Kidney (tissue), 14 donors: Measurements from ENCODE around the gene PPFIA1. TPM values are rescaled to one million over a fixed set of nuclear protein-coding genes. Genes with fewer than 3 reads are reported as not detected.

Source experiments
- DNase-seq, 5 donors: peaks; one replicate each; pipeline ENCODE4 v3.0.0-alpha.2; 2013 to 2020
- FAIRE-seq: peaks from 2 replicates; lab custom pipeline; 2012; peaks lifted over from hg19 to GRCh38; lab: Jason Lieb, UNC
- H3K27ac ChIP-seq, 2 donors: one replicate each; pipeline ENCODE4 v1.7.0; 2013; ENCODE audit warnings: low read depth in 2 of 2, low read length in 2 of 2, inconsistent platforms in 1 of 2
- H3K27me3 ChIP-seq: one replicate; pipeline ENCODE4 v1.7.1; 2013; ENCODE audit warnings: low read length, inconsistent platforms; ENCODE audit not compliant: control insufficient read depth, insufficient read depth
- H3K36me3 ChIP-seq, 3 donors: one replicate each; pipeline versions ENCODE4 v1.7.0 to v1.7.1; 2013; ENCODE audit warnings: low read length in 3 of 3, control low read depth in 1 of 3, inconsistent platforms in 1 of 3; ENCODE audit not compliant: insufficient read depth in 3 of 3, control insufficient read depth in 2 of 3
- H3K4me1 ChIP-seq, 3 donors: one replicate each; pipeline versions ENCODE4 v1.7.0 to v1.7.1; 2013; ENCODE audit warnings: low read length in 3 of 3, inconsistent platforms in 1 of 3, low read depth in 1 of 3; ENCODE audit not compliant: control insufficient read depth in 2 of 3, insufficient read depth in 2 of 3
- H3K4me3 ChIP-seq, 3 donors: one replicate each; pipeline versions ENCODE4 v1.7.0 to v1.8.1; 2013; ENCODE audit warnings: low read length in 3 of 3, control low read depth in 1 of 3, inconsistent platforms in 1 of 3
- H3K9ac ChIP-seq, 3 donors: one replicate each; pipeline versions ENCODE4 v1.7.0 to v1.7.1; 2013; ENCODE audit warnings: low read length in 3 of 3, control low read depth in 1 of 3, inconsistent platforms in 1 of 3
- H3K9me3 ChIP-seq, 3 donors: one replicate each; pipeline versions ENCODE4 v1.7.0 to v1.7.1; 2013; ENCODE audit warnings: low read length in 3 of 3, control low read depth in 1 of 3, inconsistent platforms in 1 of 3; ENCODE audit not compliant: control insufficient read depth in 2 of 3, insufficient read depth in 1 of 3
- intact Hi-C: fragments of 100-400 bp; cut with DNase I; formaldehyde crosslinking; loops from one replicate; pipeline ENCODE4 v1.11.1; 2022
- polyA plus RNA-seq: library from polyadenylated mRNA; stranded (reverse); fragments of 350-450 nt; fragmentation: Illumina TruSeq; extraction: RNeasy Lipid Tissue Mini Kit (QIAGEN cat#74804); gene quantifications from one replicate; pipeline ENCODE4 v1.2.3, GENCODE V29; 2014; ENCODE audit warnings: low read depth, low replicate concordance; ENCODE audit not compliant: insufficient read depth
- total RNA-seq: library from RNA; stranded (reverse); fragmentation: NEBNext Ultra II Directional; extraction: Animal tissue kit (Norgen Biotek cat#: 25700); gene quantifications from one replicate; pipeline ENCODE4 v1.2.1, GENCODE V29; 2021
- TF ChIP-seq, protein P1 (sequence below): IDR thresholded peaks from 3 replicates; pipeline ENCODE4 v1.5.1; 2012; ENCODE audit warnings: mild to moderate bottlenecking, moderate library complexity, borderline replicate concordance; ENCODE audit not compliant: insufficient read depth; ENCODE audit errors: extremely low read depth
- donor health status: control.
- donor health status: control.
- donor health status: control.
- donor health status: control.
- donor health status: control.
- donor health status: DM: yes; HTN: yes; CAD: no.
- donor health status: Normal renal cell carcinoma (clear cell type).

PPFIA1 gene
- total and polyA plus RNA-seq, 2 donors from 2014 or later = 19.1 to 53.0 TPM

DNA sequence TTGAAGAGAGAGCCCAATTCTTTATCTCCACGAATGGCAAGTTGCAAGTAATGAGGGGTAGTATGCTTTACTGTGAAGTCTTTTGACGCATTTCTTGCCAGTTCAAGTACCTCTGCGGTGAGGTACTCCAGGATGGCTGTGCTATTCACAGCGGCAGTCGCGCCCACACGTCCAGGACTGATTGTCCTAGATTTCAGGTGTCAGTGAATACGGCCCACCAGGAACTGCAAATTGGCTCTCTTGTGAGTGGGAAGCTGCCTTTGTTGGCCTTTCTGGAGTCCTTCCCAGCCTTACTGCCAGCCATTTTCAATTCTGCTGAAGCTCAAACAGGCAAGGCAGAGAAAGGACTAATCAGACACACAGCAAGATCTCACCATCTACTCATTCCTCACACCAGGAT is 8.5 kb downstream of the PPFIA1 start:
- intact Hi-C loops = no loop called here
- Histone ChIP-seq H3K4me1 (no peaks in the 10 kb centered on the region), H3K27ac (no peak overlapping the region), H3K9ac (no peak overlapping the region), H3K9me3 (no peaks in the 10 kb centered on the region), H3K4me3 (no peak overlapping the region), H3K36me3 (peaks cover 5 to 22% (median 8%) of the 10 kb centered on the region in 3 donors), H3K27me3 (no peaks in the 10 kb centered on the region)
- TF ChIP-seq, protein P1, sequence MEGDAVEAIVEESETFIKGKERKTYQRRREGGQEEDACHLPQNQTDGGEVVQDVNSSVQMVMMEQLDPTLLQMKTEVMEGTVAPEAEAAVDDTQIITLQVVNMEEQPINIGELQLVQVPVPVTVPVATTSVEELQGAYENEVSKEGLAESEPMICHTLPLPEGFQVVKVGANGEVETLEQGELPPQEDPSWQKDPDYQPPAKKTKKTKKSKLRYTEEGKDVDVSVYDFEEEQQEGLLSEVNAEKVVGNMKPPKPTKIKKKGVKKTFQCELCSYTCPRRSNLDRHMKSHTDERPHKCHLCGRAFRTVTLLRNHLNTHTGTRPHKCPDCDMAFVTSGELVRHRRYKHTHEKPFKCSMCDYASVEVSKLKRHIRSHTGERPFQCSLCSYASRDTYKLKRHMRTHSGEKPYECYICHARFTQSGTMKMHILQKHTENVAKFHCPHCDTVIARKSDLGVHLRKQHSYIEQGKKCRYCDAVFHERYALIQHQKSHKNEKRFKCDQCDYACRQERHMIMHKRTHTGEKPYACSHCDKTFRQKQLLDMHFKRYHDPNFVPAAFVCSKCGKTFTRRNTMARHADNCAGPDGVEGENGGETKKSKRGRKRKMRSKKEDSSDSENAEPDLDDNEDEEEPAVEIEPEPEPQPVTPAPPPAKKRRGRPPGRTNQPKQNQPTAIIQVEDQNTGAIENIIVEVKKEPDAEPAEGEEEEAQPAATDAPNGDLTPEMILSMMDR = no peak
- FAIRE-seq (no peak), DNase-seq (peak in 1 of 5 donors; percentile 9)

DNA sequence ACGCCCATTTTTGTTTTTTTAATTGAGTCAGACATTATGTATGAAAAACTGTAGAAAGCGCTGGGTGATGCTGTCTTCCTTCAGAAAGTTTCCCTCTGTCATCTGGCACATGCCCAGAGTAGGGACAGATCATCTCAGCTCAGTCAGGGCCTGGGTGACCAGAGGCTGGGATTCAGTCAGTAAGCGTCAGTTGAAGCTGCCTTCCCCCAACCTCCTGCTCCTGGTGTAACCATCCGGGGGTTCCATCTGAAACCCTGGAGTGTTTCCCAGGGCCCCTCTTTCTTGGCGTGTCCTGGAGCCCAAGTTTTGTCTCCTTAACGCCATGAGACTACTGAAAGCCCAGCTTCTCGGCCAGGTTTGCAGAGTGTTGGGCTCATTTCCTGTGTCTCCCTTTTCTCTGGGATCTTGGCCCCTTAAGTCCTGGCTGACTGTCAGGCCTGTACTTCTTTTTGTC is 10.7 kb downstream of the PPFIA1 start:
- Histone ChIP-seq H3K27ac (no peak overlapping the region), H3K4me1 (no peaks in the 10 kb centered on the region), H3K4me3 (no peak overlapping the region), H3K36me3 (peaks cover 2 to 21% (median 18%) of the 10 kb centered on the region in 3 donors), H3K9me3 (no peaks in the 10 kb centered on the region), H3K27me3 (no peaks in the 10 kb centered on the region), H3K9ac (no peak overlapping the region)
- TF ChIP-seq, protein P1 = no peak
- DNase-seq = peak in 2 of 5 donors; percentile 13 to 53
- no peak for FAIRE-seq
- intact Hi-C loops = no loop called here

GRCh38 chr11:70282012-70282411 is 11.5 kb downstream of the PPFIA1 start:
- Histone ChIP-seq H3K4me1 (no peaks in the 10 kb centered on the region), H3K9me3 (no peaks in the 10 kb centered on the region), H3K4me3 (no peak overlapping the region), H3K27me3 (no peaks in the 10 kb centered on the region), H3K9ac (no peak overlapping the region), H3K36me3 (peaks cover 2 to 21% (median 18%) of the 10 kb centered on the region in 3 donors), H3K27ac (no peak overlapping the region)
- TF ChIP-seq, protein P1 = no peak
- FAIRE-seq (no peak), DNase-seq (peak in 1 of 5 donors; percentile 34)
- intact Hi-C loops = no loop called here

GRCh38 chr11:70288721-70289120 is 18.2 kb downstream of the PPFIA1 start:
- intact Hi-C loops = no loop called here

More at GRCh38 chr11:70288721-70289120, 18.2 kb downstream of the PPFIA1 start:
- H3K9ac ChIP-seq = no peak overlapping the region
- H3K4me1 ChIP-seq = no peaks in the 10 kb centered on the region
- H3K27me3 ChIP-seq = no peaks in the 10 kb centered on the region
- H3K27ac ChIP-seq = no peak overlapping the region
- FAIRE-seq (no peak), DNase-seq (no peak)
- H3K9me3 ChIP-seq = no peaks in the 10 kb centered on the region
- no peak overlapping the region for H3K4me3 ChIP-seq
- TF ChIP-seq, protein P1 = no peak
- H3K36me3 ChIP-seq = peaks cover 2 to 13% (median 7%) of the 10 kb centered on the region in 3 donors
